GM19395 (cell line): ENCODE measurements around the gene DNAI4.
"Not testable (repeated sequence)": the region's sequence is repeated elsewhere in the genome, so short reads cannot be mapped to it uniquely, and the experiment has no call there.

Source experiments
- ATAC-seq: cut with Tn5 transposase; IDR thresholded peaks from one replicate; pipeline ENCODE4 v1.9.1; 2021; ENCODE audit warnings: mild to moderate bottlenecking, moderate library complexity; ENCODE audit not compliant: unreplicated experiment

DNAI4 gene

DNA sequence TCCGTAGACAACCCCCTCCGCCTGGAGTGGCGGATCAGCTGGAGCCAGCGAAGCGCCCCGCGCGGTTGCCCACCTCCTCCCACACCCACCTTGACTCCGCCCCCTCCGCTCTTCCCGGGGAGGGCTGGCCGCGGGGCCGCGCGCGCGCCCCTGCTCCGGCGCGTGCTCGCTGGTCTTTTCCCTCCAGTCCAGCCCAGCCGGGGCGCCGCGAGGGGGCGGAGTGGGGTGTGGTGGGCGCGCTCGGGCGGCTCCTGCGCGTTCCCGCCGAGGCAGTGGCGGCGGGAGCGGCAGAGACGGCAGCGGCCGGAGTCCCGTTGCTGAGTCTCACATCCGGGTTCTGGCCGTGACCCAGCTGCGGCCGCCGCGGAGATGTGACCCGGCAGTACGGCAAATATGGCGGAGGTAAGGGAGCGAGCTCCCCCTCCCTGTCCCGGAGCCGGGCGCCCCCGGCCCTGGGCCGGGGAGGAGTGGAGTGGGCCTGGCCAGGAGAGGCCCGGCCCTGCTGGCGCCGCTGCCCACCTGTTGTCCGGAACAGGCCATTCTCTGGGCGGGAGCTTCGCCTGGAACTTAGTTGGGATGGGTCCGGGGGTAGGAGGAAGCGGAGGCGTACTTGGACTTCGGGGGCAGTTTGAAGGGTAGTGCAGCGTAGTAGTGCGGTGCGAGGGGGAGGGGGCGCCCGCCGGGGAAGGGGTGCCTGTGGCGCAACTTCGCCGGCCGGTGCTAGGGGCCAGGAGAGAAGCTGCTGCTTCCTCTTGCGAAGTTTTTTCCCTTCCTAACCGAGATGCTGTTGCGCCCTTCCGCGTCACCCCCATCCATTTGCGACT lies 5.6 kb upstream of the DNAI4 start:
- peak; percentile 59 for ATAC-seq

- no peak for ATAC-seq
Measured at GRCh38 chr1:66929691-66929998, 5.0 kb upstream of the DNAI4 start.

DNA sequence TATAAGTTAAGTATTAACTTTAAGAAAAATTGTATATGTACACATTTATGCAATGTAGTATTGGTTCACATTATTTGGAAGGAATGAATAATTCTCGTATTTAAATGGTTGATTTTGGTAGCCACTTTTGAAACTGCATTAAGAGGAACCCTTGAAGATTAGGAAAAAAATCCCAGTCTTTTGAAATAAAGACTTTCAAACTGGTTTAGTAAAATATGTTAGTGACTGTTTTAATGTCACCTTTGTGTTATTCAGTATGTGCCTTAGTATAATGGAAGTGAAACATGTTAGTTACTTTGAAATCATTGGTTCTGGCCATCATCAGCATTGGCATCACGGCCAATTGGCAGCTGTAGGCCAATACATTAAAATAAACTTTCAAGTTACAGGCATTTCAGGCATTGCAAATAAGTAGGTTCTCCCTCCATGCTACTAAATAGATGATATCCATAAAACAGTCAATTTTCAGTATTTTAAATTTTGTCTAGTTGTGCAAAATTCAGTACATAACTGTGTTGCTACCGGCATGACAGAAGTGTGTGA lies 4.6 kb upstream of the DNAI4 start:
- ATAC-seq: no peak

- ATAC-seq: no peak
Measured at GRCh38 chr1:66927528-66927927, 2.9 kb upstream of the DNAI4 start.

DNA sequence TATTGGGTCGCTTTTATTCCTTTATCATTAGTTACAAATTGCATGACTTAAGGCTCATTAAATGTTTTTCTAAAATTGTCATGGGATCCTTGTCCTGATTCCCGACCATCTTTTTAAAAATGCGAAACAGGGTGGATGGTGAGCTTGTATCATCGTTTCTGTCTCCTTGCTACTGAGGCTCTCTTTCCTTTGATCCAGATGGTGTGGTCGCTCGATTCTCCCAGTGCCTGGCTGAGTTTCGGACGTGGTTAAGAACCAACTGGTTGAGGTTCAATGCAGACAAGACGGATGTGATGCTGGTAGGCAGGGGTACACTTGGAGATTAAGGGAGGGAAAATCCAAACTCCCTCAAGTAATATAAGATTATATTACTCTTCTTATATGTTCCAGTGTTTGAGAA lies 1.3 kb upstream of the DNAI4 start:
- no peak for ATAC-seq

DNA sequence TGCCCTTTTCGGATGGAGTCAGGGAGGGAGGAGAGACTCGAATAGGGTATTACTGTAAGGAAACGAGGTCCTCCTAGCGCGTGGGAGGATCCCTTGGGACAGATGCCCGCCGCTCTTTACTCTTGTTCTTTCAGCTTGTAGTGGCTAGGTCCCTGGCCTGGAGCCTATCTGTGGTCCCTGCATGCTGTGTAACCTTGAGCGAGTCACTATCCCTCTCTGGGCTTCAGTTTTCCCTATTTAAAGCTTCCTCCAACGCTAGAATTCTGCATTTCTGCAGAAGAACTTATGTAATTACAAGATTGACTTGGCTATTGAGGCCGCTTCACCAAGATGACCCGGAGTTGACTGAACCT lies 878 bp upstream of the DNAI4 start:
- no peak for ATAC-seq

DNA sequence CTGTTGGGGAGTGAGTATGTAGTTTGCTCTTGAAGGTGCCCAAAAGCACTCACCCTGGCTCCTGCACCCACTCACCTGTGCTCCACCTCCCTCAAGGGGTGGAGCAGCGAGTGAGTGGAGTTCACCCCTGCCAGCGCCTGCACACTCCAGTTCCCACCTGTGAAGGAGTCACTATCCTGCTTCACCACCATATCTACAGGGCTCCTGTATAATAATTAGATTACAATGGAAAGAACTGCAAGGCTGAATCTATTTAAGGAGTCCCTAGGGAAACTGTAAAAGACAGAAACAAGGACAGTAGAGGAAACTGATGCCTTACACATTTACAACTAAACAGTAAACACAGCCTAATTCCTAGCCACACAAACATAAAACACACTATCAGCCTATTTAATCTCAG lies 4.1 kb downstream of the DNAI4 start:
- ATAC-seq: no peak

DNA sequence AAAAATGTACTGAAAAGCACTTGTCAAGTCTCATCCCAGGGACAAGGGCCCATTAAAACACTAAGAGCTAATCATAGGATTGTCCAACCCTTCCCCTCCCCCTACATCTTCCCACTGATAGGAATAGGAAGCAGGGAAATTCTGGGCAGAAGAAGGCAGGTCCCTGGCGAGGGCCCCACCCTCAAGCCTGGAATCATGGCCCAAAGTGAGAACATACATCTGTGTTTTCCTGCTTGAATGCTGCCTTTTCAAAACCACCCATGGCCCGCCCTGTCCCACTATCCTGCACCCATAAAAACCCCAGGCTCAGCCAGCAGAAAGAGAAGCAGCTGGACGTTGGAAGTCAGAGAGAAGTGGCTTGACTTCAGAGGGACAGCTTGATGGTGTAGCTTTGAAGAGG lies 4.8 kb downstream of the DNAI4 start:
- ATAC-seq: no peak

DNA sequence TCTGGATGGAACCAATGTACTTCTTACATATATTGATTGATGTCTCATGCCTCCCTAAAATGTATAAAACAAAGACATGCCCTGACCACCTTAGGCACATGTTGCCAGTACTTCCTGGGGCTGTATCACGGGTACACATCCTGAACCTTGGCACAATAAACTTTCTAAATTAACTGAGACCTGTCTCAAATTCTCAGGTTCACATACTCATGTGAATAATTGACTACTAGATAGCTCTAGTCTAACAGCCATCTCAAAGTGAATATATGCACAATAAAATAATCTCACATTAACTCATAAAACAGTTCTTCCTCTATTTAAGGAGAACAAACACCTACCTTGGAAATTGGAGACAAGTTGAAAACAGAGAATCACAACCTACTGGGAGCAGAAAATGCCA lies 5.6 kb downstream of the DNAI4 start:
- ATAC-seq: no peak

DNA sequence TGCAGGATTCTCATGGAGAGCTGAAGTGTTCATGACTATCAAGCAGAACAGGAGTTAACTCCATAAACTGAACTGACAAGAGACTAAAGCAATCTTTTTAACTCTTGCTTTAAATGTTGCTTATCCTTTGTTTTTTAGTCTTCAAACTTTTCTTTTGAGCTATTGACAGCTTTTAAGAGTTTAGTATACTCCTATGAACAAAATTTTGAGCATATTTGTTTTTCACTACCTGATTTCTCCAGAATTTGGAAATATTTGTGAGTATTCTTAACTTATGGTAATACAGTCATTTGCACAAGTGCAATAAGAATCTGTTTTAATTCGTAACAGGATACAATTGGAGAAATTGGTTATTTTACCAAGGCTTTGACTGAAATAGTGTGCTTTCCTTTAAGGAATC lies 7.2 kb downstream of the DNAI4 start:
- no peak for ATAC-seq

GRCh38 chr1:66916320-66916719 lies 8.3 kb downstream of the DNAI4 start:
- no peak for ATAC-seq

DNA sequence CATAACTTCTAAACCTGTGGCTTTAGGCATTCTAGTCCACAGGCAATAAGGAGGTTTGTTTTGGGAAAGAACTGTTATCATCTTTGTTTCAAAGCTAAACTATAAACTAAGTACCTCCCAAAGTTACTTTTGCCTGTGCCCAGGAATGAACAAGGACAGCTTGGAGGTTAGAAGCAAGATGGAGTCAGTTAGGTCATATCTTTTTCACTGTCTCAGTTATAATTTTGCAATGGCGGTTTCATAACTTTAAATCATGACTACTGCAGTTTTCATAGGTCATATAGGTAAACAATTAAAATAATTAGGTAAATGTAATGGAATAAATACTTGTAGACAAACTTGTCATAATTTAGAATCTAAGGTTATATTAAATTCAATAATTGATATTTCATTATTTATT lies 9.5 kb downstream of the DNAI4 start:
- ATAC-seq: not testable (repeated sequence)

DNA sequence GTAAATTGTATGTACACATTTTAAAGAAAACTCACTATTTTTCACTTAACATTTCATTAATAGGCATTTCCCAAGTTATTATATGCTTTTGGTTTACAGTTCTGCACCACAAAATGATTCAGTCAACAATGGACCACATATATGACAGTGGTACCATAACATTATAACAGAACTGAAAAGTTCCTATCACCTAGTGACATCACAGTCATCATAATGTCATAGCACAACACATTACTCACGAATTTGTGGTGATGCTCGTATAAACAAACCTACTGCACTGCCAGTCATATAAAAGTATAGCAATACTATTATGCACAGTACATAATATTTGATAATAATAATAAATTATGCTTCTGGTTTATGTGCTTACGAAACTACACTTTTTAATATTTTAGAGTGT lies 30.9 kb downstream of the DNAI4 start:
- ATAC-seq: no peak

GRCh38 chr1:66890621-66891020 lies 34.0 kb downstream of the DNAI4 start:
- ATAC-seq: no peak

GRCh38 chr1:66889030-66889429 lies 35.6 kb downstream of the DNAI4 start:
- ATAC-seq: no peak

- no peak for ATAC-seq
Measured at GRCh38 chr1:66876664-66877063, 48.0 kb downstream of the DNAI4 start.

- no peak for ATAC-seq
Measured at GRCh38 chr1:66873111-66873510, 51.5 kb downstream of the DNAI4 start.

DNA sequence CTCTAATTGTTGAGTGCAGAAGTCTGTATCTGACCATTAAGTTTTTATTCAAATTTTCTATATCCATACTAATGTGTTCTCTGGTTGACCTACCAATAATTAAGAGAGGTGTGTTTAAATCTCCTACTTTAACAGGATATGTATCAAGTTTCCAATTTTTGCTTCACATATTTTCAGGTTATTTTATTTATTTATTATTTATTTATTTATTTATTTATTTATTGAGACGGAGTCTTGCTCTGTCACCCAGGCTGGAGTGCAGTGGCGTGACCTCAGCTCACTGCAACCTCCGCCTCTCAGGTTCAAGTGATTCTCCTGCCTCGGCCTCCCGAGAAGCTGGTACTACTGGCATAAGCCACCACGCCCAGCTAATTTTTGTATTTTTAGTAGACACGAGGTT lies 52.6 kb downstream of the DNAI4 start:
- not testable (repeated sequence) for ATAC-seq

- ATAC-seq: no peak
Measured at GRCh38 chr1:66867501-66867900, 57.2 kb downstream of the DNAI4 start.

DNA sequence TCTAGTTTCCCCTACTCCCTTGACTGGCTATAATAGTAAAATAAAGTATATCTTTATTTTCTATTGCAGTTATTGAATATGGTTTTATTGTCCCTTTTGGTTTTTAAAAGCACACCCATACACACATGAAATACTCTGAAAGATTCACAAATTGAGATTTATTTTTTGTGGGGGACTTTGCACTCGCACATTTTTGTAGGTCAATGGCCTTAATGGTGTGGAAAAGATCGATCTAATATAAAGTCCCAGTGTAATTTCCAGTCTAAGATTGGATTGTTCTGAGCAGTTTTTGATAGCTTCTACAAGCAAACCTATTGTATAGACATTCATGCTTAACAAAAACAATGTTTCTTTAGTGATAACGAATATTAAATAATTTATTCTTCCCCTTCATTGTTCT lies 64.1 kb downstream of the DNAI4 start:
- ATAC-seq: no peak

- no peak for ATAC-seq
Measured at GRCh38 chr1:66853379-66853778, 71.3 kb downstream of the DNAI4 start.

- ATAC-seq: peak; percentile 68
Measured at GRCh38 chr1:66852870-66853269, 71.8 kb downstream of the DNAI4 start.

DNA sequence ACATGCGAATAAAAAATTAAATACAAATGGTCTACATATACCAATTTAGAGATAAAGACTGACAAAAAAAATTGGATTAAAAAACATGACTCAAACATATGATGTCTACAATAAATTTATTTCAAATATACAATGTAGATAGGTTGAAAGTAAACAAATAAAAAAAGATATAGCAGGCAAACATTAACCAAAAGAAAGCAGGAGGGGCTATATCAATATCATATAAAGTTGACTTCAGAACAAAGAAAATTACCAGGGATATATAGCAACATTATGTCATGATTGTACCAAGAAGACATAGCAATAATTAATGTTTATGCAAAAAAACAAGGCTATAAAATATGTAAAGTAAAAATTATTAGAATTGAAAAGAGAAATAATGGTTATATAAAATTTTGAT lies 73.7 kb downstream of the DNAI4 start:
- ATAC-seq: no peak
